Stromal cell of bone marrow (primary cell): ENCODE results near the gene NTMT1.
"Not testable (repeated sequence)": the region's sequence is repeated elsewhere in the genome, so short reads cannot be mapped to it uniquely, and the experiment has no call there.

Experiments used
- DNase-seq: peaks from one replicate; pipeline ENCODE4 v3.0.0-alpha.2; 2012; ENCODE audit warnings: low read depth

NTMT1 gene

DNA sequence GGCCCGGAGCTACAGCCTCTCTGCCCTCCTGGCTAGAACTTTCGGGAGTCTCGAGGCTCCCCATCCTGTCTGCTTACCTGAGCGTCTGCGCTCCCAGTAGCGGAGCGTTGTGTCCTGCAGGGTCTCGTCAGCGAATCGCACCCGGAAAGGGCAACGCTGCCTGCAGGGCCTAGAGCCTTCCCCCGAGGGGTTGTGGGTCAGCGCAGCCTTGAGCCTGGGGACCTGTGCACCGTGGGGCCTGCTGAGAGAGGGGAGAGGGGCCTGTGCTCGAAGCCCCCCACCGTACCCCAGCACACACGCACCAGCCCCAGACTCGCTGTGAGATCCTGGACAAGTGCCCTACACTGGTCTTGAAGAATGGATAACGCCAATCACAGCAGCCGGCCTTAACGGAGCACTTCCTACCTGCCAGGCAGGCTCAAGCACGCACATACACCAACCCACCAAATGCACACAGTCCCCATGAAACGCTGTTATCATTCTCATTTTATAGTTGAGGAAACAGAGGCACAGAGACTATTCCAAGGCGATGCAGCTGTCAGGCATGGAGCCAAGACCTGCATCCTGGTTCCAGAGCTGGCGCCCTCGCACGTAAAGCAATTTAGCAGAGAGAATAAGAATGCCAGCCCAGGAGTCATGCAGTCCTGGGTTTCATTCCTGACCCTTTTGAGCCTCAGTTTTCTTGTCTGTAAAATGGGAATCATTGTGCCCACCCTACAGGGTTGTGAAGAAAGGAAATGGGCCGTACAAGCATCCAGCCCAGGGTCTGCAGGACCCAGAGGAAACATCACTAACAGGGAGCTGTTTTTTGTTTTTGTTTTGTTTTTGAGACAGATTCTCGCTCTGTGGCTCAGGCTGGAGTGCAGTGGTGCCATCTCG lies 10.3 kb upstream of the NTMT1 start:
- DNase-seq, result no peak

DNA sequence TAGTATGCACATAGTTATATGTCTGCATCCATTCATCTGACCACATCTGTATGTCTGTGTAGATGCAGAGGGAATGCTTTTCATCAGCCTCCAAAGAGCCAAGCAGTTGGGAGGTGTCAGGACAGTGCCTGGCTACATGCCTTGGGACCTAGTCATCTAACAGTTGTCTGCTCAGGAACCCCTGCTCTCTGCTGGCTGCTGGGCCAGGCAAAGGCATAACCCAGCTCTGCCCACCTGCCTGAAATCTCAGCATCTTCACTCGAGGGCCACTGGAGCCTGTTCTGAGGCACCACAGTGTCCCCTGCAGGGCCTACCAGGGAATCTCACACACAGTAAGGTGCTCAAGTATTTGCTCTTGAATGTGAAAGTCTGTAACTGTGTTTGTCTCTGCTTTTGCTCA lies 8.8 kb upstream of the NTMT1 start:
- no peak for DNase-seq

DNA sequence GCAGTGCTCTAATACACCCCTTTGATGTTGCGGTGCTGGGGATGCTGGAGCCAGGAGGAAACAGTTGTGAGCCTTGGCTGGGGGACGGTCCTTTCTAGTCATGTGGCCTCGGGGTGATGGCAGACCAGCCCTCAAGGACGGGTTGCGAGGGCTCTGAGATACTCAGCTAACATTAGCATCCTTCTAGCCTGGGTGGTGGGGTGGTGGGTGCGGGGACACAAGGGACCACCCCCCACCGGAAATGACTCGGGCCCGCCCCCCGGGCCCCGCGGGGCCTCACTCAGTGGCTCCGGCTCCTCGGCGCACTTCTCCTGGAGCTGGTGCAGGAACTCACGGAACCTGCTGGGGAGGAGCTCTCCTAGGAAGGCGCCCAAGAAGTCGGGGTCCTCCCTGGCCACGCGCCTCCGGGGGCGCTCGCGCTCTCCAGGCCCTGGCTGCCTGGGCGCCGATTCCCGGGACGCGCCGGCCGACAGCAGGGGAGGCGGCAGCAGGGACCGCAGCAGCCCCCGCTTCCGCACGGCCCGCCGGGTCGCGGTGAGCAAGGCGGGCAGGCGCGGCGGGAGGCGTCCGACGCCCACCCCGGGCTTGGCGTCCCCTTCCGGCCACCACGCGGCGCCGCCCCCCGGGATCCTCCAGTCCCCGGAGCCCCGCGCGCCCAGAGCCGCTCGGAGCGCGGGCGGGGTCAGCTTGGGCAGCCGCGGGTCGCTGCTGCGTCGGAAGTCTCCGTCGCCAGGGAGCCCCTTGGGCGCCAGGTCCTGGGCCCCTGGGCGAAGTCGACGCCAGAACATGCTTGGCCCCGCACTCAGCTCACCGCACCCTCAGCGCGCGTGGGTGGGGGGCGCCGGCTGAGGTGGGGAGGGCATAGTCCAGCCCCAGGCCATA lies 5.9 kb upstream of the NTMT1 start:
- DNase-seq, result no peak

DNA sequence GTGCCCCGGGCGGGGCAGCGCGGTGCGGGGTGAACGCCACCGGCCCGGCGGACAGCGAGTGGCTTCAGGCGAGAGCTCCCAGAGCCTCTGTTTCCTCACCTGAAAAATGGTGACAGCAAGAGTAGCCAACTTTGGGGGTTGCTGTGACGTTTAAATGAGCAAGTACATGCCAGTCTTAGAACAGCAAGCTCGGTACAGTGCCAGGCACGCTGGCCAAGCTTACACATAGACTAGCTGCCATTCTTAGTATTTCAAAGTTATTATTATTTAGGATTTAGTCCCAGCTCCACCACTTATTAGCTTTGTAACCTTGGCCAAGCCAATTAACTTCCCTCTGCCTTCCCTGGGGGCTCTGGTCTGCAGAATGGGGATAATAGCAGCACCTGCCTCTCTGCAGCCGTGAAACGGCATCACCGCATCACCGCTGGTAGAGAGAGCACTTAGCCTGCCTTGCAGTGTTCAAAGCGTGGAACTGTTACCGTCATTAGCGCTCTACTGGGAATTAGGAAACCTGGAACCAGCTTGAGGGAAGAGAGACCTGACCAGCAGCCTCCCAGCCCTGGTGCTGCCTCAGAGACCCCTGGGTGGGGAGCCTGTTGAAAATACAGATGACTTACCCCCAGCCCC lies 5.2 kb upstream of the NTMT1 start, which contains the start of gene C9orf50:
C9orf50 (minus strand) TSS at position 433 of the 627 bp plus-strand sequence. CDS start 527 bp downstream, outside the sequence.
- DNase-seq, result no peak

- no peak for DNase-seq
Observed at GRCh38 chr9:129623331-129623730, 2.6 kb upstream of the NTMT1 start.

GRCh38 chr9:129624168-129624759 lies 1.7 kb upstream of the NTMT1 start:
- no peak for DNase-seq

- DNase-seq, result no peak
Observed at GRCh38 chr9:129624947-129625346, 1.0 kb upstream of the NTMT1 start.

DNA sequence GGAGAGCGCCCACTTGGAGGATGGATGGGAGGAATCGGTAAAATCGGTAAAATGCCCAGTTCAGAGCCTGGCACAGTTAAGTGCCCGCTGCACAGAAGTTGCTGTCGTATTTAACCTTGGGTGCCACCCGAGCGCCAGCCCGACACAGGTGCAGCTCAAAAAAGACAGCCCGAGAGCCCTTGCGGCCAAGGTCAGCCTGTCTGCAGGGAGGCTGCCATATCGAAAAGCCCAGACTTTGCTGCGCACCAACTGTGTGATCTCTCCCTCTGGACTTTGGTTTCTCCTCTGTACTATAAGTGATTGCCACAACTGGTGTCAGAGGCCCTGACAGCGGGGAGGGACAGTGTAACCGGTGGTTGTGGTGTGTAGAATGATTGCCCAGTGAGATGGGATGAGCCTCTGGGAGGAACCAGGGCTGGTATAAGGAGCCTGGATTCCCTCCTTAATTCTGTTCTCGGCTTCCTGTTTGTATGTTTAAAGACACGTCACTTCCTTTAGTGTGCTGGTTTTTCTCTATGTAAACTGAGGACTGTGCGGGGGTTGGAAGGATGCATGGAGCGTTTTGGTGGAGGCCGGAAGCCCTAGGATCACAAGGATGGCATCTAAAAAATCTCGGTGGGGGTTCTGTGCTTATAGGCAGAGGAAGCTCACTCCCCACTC lies 792 bp downstream of the NTMT1 start:
- no peak for DNase-seq

GRCh38 chr9:129627556-129628440 lies 1.8 kb downstream of the NTMT1 start:
- DNase-seq, result no peak

GRCh38 chr9:129628709-129629108 lies 2.7 kb downstream of the NTMT1 start:
- DNase-seq, result no peak

GRCh38 chr9:129629251-129629820 lies 3.4 kb downstream of the NTMT1 start:
- no peak for DNase-seq

GRCh38 chr9:129630967-129631673 lies 5.2 kb downstream of the NTMT1 start:
- no peak for DNase-seq

GRCh38 chr9:129631674-129632129 lies 5.7 kb downstream of the NTMT1 start:
- DNase-seq, result no peak

- no peak for DNase-seq
Observed at GRCh38 chr9:129632460-129632859, 6.5 kb downstream of the NTMT1 start.

DNA sequence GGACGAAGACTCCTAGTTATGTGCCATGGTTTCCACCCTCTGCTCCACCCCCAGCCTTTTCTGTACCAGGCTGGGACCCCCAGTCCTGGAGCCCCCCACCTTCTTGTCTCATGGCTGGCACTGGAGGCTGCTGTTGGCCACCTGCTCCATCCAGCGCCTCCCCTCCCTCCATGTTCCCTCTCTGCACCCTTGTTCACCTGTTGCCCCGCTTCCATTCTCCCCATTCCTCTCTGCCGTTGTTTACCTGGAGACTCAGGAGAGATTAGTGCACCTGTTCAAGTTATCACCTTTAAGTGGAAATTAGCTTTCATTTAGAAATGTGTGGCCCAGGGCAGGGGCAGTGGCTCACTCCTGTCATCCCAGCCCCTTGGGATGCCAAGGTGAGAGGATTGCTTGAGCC lies 7.2 kb downstream of the NTMT1 start:
- DNase-seq, result no peak

GRCh38 chr9:129633848-129634247 lies 7.9 kb downstream of the NTMT1 start:
- DNase-seq, result no peak

DNA sequence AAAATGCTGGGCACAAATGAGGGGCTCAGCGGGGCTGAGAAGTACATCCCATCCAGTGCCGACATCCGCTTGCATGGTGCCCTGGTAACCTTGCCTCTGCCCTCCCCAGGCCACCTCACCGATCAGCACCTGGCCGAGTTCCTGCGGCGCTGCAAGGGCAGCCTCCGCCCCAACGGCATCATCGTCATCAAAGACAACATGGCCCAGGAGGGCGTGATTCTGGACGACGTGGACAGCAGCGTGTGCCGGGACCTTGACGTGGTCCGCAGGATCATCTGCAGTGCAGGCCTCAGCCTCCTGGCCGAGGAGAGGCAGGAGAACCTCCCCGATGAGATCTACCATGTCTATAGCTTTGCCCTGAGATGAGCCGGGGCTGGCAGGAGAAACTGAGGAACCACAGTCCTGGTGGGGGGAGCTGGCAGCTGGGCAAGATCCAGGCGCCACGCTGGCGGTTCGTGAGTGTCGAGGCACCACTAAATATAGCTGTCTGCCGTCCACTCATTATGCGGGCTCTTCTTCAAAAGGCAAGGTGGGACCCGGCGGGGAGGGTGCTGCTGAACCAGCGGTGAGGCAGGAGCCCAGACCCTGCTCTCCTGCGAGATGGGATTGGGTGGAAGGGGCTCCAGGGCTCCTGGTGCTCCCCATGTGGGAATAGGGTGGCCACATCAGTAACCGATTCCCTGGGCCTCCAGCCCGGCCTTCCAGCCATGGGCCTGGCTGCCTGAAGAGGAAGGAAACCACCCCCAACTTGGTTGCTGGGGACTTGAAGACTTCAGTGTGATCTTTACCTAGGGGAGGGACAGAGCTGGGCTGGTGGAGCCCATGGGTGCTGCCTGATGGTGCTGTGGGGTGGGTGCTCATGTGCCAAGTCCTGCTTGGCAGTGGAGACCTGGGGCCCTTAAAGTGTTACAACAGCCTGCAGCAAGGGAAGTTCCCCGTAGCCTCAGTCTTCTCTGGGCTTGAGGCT lies 9.4 kb downstream of the NTMT1 start:
- DNase-seq, result no peak

DNA sequence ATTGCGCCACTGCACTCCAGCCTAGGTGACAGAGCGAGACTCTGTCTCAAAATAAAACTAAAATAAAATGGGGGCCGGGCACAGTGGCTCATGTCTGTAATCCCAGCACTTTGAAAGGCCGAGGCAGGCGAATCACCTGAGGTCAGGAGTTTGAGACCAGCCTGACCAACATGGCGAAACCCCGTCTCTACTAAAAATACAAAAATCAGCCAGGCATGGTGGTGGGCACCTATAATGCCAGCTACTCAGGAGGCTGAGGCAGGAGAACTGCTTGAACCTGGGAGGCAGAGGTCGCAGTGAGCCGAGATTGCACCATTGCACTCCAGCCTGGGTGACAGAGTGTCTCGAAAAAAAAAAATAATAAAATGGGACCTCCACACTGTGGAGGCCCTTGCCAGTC lies 10.4 kb downstream of the NTMT1 start:
- DNase-seq, result not testable (repeated sequence)
